HL-60 (cell line): ENCODE measurements around the gene FAM89B.

ENCODE experiments used
- POLR2AphosphoS5 ChIP-seq: IDR thresholded peaks from 2 replicates; pipeline ENCODE4 v1.6.1; 2012; ENCODE audit warnings: low read depth
- TF ChIP-seq, protein P1 (sequence below): IDR thresholded peaks from one replicate; pipeline ENCODE4 v1.5.1; 2011; ENCODE audit warnings: low read length, control low read depth, inconsistent platforms; ENCODE audit not compliant: insufficient read depth
- TF ChIP-seq, protein P2 (sequence below): IDR thresholded peaks from 2 replicates; pipeline ENCODE4 v1.6.1; 2012; ENCODE audit warnings: low read depth; ENCODE audit not compliant: insufficient replicate concordance

DNA sequence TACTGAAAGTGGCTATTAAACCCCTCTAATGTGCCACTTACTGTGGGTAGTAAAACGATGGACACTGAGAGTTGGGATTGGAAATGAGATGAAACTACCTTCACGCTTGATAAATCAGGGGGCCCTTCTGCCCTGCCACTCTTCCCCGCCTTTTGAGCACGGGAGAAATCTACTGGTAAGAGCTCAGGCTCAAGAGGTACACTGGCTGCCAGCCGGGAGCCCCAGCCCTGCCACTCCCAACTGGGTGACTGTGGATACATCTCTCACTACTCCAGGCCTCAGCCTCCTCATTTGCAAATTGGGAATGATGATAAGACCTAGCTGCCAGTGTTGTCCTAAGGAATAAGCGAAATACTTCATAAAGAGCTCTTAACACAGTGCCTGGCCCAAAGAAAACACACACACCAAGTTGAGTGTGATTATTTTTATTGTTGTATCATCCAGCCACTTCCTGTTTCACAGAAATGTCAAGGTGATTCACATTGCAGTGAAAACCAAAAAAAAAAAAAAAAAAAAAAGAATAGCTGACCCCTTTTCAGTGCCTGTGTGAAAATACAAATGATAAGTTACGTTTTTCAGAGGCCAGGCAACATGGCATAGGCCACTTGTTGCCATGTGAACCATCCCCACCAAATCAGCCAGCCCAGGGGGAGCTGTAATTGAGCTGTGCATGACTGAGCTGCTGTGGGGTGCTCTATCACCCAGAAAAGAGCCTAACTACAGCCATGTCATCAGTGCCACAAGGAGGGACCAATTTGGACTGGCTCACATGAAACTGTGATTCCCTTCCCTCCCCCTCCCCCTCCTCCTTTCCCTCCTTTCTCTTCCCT, 6.5 kb upstream of the FAM89B start:
- TF ChIP-seq, protein P1, sequence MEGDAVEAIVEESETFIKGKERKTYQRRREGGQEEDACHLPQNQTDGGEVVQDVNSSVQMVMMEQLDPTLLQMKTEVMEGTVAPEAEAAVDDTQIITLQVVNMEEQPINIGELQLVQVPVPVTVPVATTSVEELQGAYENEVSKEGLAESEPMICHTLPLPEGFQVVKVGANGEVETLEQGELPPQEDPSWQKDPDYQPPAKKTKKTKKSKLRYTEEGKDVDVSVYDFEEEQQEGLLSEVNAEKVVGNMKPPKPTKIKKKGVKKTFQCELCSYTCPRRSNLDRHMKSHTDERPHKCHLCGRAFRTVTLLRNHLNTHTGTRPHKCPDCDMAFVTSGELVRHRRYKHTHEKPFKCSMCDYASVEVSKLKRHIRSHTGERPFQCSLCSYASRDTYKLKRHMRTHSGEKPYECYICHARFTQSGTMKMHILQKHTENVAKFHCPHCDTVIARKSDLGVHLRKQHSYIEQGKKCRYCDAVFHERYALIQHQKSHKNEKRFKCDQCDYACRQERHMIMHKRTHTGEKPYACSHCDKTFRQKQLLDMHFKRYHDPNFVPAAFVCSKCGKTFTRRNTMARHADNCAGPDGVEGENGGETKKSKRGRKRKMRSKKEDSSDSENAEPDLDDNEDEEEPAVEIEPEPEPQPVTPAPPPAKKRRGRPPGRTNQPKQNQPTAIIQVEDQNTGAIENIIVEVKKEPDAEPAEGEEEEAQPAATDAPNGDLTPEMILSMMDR: no peak
- TF ChIP-seq, protein P2, sequence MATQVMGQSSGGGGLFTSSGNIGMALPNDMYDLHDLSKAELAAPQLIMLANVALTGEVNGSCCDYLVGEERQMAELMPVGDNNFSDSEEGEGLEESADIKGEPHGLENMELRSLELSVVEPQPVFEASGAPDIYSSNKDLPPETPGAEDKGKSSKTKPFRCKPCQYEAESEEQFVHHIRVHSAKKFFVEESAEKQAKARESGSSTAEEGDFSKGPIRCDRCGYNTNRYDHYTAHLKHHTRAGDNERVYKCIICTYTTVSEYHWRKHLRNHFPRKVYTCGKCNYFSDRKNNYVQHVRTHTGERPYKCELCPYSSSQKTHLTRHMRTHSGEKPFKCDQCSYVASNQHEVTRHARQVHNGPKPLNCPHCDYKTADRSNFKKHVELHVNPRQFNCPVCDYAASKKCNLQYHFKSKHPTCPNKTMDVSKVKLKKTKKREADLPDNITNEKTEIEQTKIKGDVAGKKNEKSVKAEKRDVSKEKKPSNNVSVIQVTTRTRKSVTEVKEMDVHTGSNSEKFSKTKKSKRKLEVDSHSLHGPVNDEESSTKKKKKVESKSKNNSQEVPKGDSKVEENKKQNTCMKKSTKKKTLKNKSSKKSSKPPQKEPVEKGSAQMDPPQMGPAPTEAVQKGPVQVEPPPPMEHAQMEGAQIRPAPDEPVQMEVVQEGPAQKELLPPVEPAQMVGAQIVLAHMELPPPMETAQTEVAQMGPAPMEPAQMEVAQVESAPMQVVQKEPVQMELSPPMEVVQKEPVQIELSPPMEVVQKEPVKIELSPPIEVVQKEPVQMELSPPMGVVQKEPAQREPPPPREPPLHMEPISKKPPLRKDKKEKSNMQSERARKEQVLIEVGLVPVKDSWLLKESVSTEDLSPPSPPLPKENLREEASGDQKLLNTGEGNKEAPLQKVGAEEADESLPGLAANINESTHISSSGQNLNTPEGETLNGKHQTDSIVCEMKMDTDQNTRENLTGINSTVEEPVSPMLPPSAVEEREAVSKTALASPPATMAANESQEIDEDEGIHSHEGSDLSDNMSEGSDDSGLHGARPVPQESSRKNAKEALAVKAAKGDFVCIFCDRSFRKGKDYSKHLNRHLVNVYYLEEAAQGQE: no peak
- TF ChIP-seq POLR2AphosphoS5: no peak
